Fibroblast of the conjunctiva (primary cell): ENCODE measurements around the gene MTHFR.
"Not testable (repeated sequence)": the region's sequence is repeated elsewhere in the genome, so short reads cannot be mapped to it uniquely, and the experiment has no call there.

Source experiments
- DNase-seq: peaks from one replicate; pipeline ENCODE4 v3.0.0-alpha.2; 2010; ENCODE audit warnings: low read depth

Gene MTHFR

DNA sequence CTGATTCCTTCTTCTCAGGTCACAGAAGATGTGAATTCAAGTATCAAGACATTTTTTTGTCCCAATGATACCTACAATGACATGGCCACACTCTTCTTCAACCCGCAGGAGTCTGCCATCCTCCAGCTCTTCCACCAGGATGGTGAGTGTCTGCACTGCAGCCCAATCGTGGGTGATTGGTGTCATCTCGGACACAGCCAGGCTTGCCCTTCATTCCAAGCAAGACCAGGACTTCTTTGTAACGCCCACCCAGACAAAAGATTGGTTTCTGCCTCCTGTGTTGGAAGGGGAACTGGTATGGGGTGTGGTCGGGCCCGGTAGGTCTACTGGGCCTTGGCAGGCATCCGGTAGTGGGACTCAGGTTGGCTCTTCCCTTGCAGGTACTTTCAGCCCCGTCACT lies 27.7 kb upstream of the MTHFR start:
- no peak for DNase-seq

DNA sequence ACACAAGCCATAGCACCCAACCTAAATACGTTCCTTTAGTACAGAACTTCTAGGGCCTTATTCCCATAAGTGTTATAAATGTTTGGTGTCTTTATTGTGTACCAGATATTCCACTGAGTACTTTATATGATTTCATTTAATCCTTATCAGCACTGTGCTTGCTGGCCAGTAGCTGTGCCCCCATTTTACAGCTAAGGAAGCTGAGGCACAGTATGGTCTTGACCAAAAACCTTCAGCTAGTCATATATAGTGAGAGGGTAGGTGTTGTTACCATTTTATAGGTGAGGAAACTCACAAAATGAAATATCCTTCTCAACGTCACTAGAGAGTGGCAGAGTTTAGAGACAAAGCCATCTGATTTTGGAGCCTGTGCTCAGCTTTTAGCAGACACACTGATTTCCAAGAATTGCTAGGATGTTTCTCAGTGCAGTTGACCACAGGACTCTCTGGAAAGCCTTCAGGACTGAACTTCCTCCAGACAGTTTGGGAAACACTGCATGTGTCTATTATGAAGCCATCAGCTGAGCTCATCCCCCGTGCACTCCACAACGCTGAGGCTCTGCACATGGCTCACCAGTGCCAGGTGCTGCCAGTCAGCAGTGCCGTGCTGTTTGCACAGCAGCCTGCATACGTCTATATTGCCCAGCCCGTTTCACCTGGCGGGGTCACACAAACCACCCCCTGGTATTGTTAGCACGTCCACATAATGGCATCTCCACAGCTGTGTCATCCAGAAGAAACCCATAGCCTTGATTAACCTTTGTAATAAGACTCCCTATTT lies 26.4 kb upstream of the MTHFR start:
- no peak for DNase-seq

DNA sequence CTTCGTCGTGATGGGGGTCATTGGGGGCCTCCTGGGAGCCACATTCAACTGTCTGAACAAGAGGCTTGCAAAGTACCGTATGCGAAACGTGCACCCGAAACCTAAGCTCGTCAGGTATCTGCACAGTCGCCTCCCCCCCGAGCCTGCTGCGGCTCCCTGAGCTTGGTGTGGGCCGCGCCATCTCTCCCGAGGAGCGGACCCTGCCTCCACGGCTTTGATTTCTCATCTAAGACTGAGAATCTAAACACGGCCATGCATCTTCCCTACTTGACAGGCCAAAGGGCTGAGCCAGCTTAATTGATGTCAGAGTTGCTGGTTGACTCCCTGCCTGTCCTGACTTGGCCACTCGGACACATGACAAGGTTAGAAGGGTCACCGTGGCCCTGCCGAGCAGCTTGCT lies 22.7 kb upstream of the MTHFR start:
- no peak for DNase-seq

DNA sequence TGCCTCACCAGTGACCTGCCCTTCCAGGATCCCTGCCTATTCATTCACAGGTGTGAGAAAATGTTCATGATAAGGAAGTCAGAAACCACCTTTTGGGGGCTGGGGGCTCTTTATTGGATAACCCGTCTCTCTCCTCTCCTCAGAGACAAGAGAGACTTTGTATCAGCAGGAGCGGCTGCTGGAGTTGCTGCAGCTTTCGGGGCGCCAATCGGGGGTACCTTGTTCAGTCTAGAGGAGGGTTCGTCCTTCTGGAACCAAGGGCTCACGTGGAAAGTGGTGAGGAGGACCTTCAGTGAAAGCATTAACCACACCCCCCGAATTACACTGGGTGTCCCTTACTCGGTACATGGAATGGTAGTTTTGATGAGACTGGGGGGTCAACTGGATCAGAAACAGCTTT lies 21.2 kb upstream of the MTHFR start:
- no peak for DNase-seq

DNA sequence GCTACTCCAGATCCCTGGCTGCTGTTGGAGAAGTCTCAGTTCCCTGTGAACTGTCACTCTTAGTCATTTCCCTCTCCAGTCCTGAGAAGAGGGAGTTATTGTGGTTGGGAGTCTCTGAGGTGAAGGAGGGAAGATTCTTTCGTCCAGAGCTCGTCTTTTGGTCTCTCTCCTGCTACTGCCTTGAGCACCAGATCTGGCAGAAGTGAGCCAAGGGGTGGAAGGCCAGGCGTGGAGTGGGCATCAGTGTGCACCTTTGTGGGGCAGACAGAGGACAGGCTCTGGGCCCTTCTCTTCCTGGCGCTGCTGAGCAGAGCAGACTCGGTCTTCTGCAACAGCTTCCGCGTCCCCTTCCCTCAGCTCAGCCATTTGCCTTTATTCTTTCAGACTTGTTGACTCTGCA lies 19.4 kb upstream of the MTHFR start:
- DNase-seq, result no peak

DNA sequence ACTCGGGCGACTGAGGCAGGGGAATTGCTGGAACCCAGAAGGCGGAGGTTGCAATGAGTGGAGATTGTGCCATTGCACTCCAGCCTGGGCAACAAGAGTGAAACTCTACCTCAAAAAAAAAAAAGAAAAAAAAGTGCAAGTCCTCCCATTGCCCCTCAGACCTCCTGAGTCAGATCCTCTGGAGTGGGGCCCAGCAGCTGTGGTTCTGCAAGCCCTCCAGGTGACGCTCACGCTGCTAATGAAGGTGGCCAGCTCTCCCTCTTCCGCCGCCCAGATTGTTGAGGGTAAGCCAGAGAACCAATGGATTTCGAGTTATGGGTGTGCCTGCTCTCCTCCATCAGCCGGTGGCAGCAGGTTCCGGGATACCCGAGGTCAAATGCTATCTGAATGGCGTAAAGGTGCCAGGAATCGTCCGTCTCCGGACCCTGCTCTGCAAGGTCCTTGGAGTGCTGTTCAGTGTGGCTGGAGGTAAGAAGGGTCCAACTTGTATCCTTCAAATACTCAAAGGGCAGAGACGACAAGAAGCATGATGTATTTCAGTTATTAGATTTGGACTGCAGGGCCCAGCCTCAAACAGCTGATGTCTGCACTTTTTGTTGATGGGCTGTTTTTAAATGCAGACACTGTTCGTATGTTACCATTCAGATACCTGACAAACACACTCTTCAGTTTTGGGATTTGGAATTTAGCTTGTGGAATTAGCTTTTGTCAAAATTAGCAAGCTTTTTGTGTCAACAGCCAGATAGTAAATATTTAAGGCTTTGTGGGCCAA lies 17.8 kb upstream of the MTHFR start:
- DNase-seq, result no peak

DNA sequence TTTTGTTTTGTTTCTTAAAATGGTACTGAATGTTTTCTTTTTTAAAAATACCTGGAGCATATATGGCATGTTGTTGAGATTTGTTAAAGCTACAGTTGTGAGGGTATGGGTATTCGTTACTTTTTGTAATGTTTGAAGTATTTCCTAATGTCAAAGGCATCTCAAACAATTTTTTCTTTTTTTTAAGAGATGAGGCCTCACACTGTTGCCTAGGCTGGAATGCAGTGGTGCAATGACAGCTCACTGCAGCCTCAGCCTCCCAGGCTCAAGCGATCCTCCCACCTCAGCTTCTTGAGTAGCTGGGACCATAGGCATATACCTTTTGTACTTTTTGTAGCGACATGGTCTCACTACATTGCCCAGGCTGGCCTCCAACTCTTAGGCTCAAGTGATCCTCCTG lies 16.3 kb upstream of the MTHFR start:
- no peak for DNase-seq

DNA sequence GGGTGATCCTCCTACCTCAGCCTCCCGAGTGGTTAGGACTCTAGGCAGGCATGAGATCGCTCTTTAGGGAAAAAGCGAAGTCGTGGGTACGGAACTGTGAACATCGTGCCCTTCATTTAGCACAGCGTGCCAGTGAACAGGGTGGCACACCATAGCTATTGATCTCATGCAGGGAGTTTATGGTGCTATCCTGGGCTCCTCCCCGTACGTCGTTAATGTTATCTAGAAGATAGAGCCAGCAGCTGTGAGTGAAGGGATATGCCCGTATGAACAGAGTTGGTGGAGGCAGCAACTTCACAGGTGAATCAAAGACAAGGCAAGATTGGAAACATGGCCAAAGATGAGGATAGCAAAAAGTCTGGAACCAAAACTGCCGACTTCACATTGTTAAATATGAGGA lies 11.4 kb upstream of the MTHFR start:
- no peak for DNase-seq

DNA sequence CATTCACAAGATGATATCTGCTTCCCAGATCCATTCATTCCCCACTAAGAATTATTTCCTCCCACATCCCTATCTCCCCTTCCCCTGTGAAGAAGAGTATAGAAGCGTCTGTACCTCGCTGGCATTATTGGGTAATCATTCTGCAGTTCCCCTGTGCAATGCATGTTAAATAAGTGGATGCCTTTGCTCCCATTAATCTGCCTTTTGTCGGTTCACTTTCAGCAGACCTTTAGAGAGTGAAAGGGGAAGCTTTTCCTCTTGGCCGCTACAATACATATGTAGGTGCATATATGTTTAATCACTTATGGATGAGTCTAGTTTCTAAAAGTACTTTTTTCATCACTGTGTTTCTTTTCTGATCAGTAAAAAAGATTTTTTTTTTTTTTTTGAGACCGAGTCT lies 7.3 kb upstream of the MTHFR start:
- no peak for DNase-seq

DNA sequence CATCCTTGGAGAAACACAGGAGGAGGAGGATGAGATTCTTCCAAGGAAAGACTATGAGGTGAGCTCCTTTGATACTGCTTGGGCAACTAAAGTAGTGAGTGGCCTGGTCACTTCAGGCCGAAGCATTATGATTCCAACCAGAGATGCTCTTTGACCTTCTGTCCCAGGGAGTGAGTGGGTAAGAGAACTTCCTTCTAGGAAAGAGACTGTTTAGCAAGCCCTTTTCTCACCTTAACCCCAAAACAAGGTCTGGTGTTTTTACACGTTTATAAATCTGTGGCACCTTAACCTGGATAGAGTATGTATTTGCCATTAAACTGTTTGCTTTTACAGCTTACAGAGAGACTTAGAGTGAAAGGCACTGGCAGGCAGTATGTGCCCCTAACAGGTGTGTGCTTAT lies 1.4 kb upstream of the MTHFR start:
- DNase-seq, result no peak

DNA sequence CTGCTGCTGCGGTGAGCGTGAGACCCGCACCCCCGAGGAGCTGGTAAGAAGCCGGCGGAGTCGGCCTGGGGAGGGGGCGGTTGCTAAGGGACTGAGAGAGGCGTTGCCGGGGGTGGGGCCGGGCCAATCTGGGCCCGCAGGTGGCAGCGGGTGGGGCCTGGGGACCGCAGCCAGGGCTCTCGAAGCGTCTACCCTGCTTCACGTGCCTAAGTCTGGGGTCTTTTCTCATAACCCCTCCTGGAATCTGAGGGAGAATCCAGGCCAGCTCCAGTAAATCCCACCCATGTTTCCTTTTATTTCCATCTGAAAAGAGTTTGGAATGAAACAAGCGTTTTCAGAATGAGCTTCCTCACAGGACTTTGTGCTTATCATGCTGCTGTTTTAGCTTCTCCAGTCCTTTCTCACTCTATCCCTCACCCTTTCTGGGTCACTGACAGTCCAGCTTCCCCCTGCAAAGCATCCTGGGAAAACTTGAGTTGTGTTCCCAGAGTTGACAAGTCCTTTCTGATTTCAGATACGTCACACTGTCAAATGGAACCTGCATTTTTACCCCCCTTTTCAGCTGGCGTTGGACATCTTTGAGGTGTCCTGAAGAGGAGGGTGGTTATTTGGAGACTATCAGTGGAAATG lies 658 bp upstream of the MTHFR start:
- DNase-seq, result no peak

DNA sequence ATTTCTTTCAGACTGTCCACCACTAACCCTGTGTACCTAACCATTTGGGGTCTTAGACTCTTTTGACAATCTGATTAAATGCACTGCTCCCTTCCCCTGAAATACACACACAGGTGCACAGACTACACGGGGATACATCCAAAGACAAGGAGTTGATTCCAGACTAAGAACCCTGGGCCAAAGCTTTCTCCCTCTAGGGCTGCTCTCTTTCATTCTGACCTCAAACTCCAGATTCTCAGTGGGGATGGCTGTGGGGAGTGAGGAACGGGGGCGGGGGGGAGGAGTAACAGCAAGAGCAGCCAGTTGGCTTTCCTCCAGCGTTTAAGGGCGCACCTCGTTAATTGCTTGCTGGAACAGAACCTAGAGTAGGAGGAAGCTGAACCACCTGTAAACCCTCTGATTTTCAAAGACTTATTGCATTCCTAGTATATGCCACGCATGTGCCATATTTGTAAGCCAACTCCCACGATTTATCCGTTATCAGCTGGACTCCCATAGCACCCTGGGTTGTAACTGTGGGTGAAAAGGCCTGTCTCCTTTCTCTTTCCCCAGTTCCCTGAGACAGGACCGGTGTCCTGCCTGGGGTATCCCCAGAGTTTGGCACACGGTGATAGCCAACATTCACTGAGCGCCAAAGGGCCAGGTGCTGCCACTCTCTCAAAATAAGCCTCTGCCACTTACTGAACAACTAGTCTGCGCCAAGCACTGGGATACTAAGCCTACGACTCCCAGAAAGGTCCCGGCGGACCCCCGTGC lies 920 bp downstream of the MTHFR start:
- DNase-seq, result peak; percentile 28

DNA sequence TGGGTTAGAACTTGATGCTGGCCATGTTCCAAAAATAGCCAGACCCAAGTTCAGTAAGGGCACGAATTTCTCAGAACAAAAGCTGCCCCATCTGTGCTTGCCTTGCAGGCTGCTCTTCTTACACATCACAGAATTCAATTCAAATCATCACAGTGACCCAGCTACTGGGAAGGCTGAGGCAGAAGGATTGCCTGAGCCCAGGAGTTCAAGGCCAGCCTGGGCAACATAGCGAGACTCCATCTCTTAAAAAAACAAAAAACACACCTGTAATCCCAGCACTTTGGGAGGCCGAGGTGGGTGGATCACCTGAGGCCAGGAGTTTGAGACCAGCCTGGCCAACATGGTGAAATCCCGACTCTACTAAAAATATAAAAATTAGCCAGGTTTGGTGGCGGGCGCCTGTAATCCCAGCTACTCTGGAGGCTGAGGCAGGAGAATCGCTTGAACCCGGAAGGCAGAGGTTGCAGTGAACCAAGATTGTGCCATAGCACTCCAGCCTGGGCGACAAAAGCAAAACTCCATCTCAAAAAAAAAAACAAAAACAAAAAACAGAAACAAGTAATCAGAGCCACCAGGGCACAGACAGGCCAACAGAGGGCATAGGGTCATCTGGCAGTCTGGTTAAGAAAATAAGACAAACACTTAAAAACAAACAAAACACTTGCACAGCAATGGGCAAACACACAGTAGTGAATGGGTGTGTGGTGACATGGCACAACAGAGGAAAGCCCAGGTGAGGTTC lies 1.7 kb downstream of the MTHFR start:
- DNase-seq, result not testable (repeated sequence)

DNA sequence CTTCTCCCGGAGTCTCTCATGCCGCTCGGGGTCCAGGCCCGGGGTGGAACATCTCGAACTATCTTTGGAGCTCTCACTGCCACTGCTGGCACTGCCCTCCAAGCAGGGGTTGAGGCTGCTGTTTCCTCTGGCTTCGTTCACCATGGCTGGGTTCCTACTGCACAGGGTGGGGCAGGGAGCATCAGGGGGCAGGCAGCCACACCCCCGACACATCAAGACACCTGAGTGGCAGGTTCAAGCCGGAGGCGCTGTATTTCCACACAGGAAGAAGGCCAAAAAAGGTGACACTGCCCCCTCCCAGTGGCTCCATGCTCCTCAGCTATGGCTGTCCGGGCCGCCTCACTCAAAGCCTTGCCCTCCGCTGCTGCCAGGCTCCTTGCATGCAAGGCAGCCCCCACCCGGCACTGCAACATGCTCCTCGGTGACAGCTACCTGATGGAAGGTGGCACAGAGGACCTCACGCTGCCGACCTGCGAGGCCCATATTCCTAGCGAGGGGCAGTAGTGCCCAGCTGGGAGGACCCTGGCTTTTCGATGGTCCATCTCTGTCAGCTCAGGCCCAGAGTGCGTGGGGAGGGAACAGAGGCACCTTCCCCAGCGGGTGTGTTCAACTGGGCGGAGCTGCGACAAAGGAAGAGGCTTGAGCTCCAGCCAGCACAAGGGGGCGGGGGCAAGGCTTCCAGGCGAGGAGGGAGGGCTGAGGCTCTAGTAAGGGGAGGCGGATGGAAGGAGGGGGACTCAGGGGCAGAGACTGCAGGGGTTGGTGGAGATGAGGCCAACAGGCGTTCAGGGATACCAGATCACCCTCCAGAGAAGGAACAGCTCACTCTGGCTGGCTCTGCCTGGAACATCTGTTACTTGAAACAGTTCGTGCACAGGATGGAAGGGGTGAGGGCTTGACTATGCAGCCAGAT lies 2.5 kb downstream of the MTHFR start:
- DNase-seq, result peak; percentile 96

DNA sequence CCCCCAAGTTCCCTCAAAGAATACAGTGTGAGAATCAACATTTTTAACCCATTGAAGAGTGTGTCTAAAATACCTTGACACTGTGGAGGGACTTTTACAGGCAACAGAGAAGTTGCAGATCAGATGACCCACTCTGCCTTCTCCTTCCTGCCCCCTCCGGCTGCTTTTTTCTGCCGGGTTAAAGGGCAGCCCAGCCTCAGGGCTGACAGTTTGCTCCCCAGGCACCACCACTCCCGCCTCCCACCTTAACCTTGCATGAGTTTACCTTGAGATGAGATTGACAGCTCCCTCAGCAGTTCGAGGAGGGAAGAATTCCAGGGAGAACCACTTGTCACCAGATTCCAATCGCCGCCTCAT lies 3.2 kb downstream of the MTHFR start:
- no peak for DNase-seq

DNA sequence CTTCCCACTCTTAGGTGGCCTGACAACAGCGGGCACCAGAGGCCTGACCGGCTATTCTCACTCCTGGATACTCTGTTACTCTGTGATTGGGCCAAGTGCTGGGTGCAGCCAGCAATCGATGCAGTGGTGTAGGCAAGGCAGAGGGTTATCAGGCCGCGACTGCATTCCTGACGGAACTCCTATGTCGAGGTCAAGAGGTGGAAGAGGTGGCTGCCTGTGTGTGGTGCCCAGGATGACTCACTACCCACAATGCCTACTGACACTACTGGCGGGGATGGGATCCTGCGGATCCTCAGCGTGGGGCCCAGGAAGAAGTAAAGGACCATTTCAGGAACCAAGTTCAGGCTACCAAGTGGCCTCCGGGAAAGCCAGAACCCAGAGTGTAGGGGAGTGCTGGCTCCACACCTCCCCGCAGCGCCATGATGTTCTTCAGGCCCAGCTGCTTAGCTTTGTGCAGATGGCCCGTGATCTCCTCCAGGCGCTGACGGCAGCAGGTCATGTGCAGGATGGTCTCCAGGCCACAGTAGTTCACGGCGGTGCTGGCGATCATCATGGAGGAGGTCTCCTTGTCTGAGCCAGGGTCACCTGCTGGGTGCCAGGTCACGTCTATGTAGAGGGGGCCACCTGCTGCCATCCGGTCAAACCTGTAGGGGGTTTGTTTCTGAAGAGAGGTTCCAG lies 4.9 kb downstream of the MTHFR start:
- DNase-seq, result no peak

DNA sequence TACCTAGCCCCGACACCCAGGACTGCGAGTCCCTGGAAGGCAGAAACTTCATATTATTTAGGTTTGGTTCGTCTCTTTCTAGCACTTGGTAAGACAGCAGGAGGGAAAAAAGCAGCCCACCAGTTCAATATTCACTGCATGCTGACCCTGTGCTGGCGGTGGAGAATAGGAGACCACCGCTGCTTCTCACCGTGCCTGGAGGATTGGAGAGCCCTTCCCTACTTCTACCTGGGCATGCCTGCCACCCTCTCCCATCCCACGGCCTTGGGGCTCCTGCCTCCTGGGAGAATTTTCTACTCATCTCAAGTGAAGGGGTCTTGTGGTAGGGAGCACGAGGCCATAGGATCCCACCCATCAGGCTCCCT lies 5.4 kb downstream of the MTHFR start:
- DNase-seq, result no peak

DNA sequence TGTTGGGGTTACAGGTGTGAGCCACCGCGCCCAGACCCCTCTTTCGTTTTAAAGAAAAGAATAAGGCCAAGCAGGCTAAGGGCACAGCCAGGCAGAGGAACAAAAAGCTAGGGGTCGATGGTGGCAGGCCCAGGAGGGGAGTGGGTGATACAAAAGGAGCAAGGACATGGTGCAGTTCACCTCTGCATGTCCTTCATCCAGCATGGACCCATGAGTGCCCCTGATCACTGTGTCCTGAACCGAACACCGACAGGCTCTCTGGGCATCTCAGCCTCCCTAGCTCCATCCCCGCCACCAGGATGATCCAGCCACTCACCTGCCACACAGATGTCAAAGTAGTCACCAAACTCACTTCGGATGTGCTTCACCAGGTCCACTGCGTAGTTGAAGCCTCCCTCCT lies 5.9 kb downstream of the MTHFR start:
- DNase-seq, result no peak

DNA sequence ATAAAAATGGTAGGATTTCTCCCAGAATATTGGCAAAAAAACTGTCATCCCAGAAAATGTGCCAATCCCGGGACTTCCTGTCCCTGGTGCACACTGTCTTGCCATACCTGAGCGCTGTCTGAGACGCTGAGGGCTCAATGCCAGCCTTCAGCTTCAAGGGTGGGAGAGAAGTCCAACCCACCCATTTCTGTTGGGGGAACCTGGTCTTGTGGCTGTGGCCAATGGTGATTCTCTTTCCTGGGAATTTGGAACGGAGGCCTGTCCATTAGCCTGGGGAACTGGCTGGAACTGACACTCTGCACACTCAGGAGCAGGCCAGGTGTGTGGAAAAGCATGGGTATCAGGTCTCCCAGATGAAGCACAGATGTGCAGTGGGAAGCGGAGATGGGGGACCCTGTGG lies 6.7 kb downstream of the MTHFR start:
- no peak for DNase-seq

DNA sequence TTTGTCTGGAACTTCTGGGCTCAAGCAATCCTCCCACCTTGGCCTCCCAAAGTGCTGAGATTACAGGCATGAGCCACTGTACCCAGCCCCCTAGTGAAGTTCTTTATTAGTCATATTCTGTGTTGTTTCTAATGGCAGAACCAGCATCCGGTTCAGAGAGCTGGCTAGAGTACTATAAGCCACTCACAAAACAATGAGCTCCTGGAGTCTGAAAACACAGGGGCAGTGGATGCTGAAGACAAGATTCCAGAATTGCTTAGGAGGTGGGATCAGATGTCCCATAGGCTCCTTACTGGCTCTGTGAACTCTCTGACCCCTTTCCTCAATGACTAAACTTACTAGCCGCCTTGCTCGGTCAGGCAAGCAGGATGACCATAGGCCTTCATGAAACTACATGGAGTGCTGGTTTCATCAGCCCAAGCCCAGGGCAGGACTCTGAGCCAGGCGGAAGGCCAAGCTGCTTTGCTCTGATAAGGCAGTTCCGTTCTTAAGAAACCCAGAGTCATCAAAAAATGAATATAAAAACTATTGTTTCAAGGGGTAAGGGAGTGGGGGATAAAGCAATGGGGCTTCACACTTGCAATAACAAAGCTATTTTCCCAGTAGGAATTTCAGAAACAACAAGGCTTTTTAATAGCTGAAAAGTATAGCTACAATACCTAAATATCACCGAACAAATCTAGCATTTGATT lies 8.1 kb downstream of the MTHFR start:
- DNase-seq, result no peak
